Esophagus squamous epithelium (tissue), 4 donors: ENCODE measurements around the gene HES1. TPM values are rescaled to one million over a fixed set of nuclear protein-coding genes. Genes with fewer than 3 reads are reported as not detected.

ENCODE experiments used
- small RNA-seq, 4 donors: library from RNA; depleted of rRNA; stranded (forward); fragments of <200 nt; gene quantifications; one replicate each; pipeline ENCODE3, GENCODE V24; 2016
- total RNA-seq, 4 donors: library from RNA; depleted of rRNA; stranded (reverse); fragments of >200 nt; gene quantifications; one replicate each; pipeline ENCODE4 v1.1.0, GENCODE V29; 2016

The HES1 gene
- total RNA-seq, 4 donors from 2014 or later = 38.6 to 92.1 (median 75.4) TPM

Small RNA genes within 50 kb of the gene (small RNA-seq; reads per million reads assigned to genes)
- 0 to 0.07 (median 0) reads per million in 4 donors for gene RN7SL215P

Other genes starting within 250 kb of the HES1 start
- gene CPN2, start 215.2 kb downstream of the HES1 start, total RNA-seq = not detected
- gene LRRC15, start 233.6 kb downstream of the HES1 start, total RNA-seq = under 1 TPM in 1 of 4 donors, not detected in 3; 0.38 TPM